HUES6 (cell line): Measurements from ENCODE around the gene INPP5D.
"Not testable (repeated sequence)": the region's sequence is repeated elsewhere in the genome, so short reads cannot be mapped to it uniquely, and the experiment has no call there.

Source experiments
- H3K27ac ChIP-seq: 2 replicates; pipeline ENCODE4 v1.7.0; 2013; ENCODE audit warnings: low read depth, mild to moderate bottlenecking, low read length, inconsistent platforms
- H3K27me3 ChIP-seq: 2 replicates; pipeline ENCODE4 v1.6.1; 2013; ENCODE audit warnings: low read length; ENCODE audit not compliant: control insufficient read depth, insufficient read depth
- H3K36me3 ChIP-seq: 2 replicates; pipeline ENCODE4 v1.6.1; 2013; ENCODE audit warnings: low read length; ENCODE audit not compliant: control insufficient read depth, insufficient read depth
- H3K4me1 ChIP-seq: 2 replicates; pipeline ENCODE4 v1.6.1; 2013; ENCODE audit warnings: low read length; ENCODE audit not compliant: control insufficient read depth, insufficient read depth
- H3K4me3 ChIP-seq: 2 replicates; pipeline ENCODE4 v1.5.1; 2013; ENCODE audit warnings: low read depth, low read length
- H3K9ac ChIP-seq: one replicate; pipeline ENCODE4 v1.6.1; 2013; ENCODE audit warnings: mild to moderate bottlenecking, low read length
- H3K9me3 ChIP-seq: 2 replicates; pipeline ENCODE4 v1.6.1; 2013; ENCODE audit warnings: low read depth, low read length; ENCODE audit not compliant: control insufficient read depth, insufficient read depth

INPP5D gene

DNA sequence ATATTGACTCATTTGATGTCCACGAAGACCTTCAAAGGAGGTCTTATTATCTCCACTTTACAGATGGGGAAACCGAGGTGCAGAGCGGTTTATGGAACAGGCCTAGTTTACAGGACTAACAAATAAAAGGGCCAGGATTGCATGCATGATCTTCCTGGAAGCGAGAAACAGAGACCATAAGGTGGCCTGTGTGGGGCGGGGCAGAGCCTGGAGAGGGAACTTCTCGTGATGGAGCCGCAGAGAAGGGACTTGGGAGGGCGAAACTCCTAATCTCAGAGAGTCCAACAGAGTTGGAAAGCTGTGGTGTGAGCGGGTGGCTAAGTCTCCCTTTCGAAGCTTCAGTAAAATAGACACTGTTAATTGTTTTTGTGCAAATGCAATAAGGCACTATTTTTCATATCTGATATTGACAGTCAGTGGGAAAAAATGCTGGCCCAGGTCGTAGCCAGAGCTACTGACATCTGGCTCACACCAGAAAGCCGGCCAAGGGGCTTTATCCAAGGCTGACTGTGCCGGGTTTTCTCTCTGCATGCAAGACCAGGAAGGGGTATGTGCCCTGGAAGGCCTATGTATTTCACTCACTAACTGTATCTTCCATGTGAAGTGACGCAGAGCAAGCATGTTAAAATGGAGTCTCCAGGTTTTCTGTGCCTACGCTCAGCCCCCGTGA, 4.5 kb downstream of the INPP5D start:
- Histone ChIP-seq H3K27me3 (no peaks in the 10 kb centered on the region), H3K36me3 (no peaks in the 10 kb centered on the region), H3K27ac (no peak overlapping the region), H3K9me3 (no peaks in the 10 kb centered on the region), H3K4me3 (no peak overlapping the region), H3K9ac (no peak overlapping the region), H3K4me1 (peaks cover 26% of the 10 kb centered on the region)

DNA sequence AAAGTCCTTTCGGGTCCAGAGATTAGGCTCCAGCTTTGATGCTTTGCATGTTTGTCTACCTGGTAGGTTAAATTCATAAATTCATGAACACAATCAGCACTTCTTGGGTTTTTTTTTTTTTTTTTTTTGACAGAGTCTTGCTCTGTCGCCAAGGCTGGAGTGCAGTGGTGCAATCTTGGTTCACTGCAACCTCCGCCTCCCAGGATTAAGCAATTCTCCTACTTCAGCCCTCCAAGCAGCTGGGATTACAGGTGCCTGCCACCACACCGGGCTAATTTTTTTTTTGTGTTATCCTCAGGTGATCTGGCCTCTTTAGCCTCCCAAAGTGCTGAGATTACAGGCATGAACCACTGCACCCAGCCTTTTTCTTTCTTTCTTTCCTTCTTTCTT, 5.1 kb downstream of the INPP5D start:
- peaks cover 23% of the 10 kb centered on the region for H3K4me1 ChIP-seq
- not testable (repeated sequence) for H3K4me3 ChIP-seq, H3K9me3 ChIP-seq, H3K27me3 ChIP-seq, H3K36me3 ChIP-seq, H3K27ac ChIP-seq, H3K9ac ChIP-seq

- Histone ChIP-seq H3K27ac (no peak overlapping the region), H3K27me3 (no peaks in the 10 kb centered on the region), H3K36me3 (no peaks in the 10 kb centered on the region), H3K9me3 (no peaks in the 10 kb centered on the region), H3K4me1 (peaks cover 21% of the 10 kb centered on the region), H3K4me3 (no peak overlapping the region), H3K9ac (no peak overlapping the region)
Observed at GRCh38 chr2:233065954-233066470, 5.9 kb downstream of the INPP5D start.

GRCh38 chr2:233068762-233069418, 8.7 kb downstream of the INPP5D start:
- no peak overlapping the region for H3K4me3 ChIP-seq
- no peaks in the 10 kb centered on the region for H3K27me3 ChIP-seq
- H3K9me3 ChIP-seq: peaks cover 2% of the 10 kb centered on the region; the same call in 1 of the 2 replicates
- H3K36me3 ChIP-seq: no peaks in the 10 kb centered on the region
- H3K27ac ChIP-seq: no peak overlapping the region
- 0 out of 2 replicates have a peak, but pooled peaks cover 5% of the 10 kb centered on the region for H3K4me1 ChIP-seq
- H3K9ac ChIP-seq: no peak overlapping the region

GRCh38 chr2:233072838-233073237, 12.7 kb downstream of the INPP5D start:
- peaks cover 19% of the 10 kb centered on the region for H3K4me1 ChIP-seq
- no peak overlapping the region for H3K4me3 ChIP-seq
- no peaks in the 10 kb centered on the region for H3K27me3 ChIP-seq
- H3K9me3 ChIP-seq: peaks cover 2% of the 10 kb centered on the region; the same call in 1 of the 2 replicates
- no peak overlapping the region for H3K27ac ChIP-seq
- H3K9ac ChIP-seq: no peak overlapping the region
- no peaks in the 10 kb centered on the region for H3K36me3 ChIP-seq

DNA sequence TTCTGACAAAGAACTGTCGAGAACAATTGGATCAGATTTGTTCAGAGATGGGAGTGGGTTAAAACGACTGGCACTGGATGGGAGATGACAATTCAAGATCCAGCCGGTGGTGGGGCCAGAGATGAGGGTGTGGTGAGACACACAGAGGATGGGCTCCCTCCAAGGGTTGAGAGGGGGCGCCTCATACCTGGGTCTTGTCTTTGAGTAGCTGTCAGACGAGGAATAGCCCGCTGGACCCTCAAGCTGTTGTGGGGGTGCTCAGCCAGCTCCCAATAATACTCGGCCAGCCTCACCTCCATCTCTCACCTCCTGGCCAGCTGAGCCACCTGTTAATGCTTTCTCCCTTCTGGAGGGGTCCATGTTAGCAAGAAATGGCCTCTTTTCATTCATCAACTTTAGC, 14.0 kb downstream of the INPP5D start:
- H3K4me1 ChIP-seq: peaks cover 19% of the 10 kb centered on the region
- no peak overlapping the region for H3K9ac ChIP-seq
- no peak overlapping the region for H3K27ac ChIP-seq
- H3K9me3 ChIP-seq: peaks cover 2% of the 10 kb centered on the region; the same call in 1 of the 2 replicates
- no peak overlapping the region for H3K4me3 ChIP-seq
- no peaks in the 10 kb centered on the region for H3K36me3 ChIP-seq
- H3K27me3 ChIP-seq: no peaks in the 10 kb centered on the region

DNA sequence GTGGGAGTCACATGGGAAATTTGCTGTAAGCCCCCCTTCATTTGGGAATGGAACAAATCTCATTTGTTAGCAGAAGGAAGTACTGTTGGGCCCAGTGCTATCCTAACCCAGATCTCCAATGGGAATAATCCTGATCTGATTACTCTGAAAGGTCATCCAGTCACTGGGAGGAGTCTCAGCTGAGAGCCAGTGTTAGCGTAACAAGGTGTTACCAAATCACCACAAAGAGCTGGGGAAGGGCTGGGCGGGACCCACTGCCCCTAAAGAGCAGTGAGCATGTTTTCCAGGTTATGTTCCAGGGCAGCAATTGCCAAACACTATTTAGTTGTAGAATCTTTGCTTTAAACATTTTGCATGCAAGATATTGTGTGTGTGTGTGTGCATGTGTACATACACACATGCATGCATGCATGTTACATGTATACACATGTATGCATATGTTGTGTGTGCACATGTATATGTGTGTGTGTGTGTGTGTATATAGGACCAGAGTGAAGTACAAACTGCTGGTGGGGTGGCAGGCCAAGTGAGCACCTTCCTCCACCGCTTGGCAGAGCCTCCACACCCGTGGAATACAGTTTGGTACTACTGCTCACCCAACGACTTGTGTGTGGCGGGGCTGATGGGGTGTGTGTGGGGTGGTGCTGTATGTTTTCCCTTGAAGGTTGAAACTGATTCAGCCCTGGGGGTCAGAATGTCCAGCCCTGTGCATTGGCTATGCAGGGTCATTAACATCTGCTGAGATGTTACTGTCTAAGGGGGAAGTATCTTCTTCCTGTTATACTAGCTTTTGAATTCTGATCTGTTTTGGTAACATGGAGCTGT, 15.2 kb downstream of the INPP5D start:
- Histone ChIP-seq H3K27ac (no peak overlapping the region), H3K36me3 (no peaks in the 10 kb centered on the region), H3K4me1 (peaks cover 19% of the 10 kb centered on the region), H3K9me3 (peaks cover 2% of the 10 kb centered on the region; the same call in 1 of the 2 replicates), H3K4me3 (no peak overlapping the region), H3K27me3 (no peaks in the 10 kb centered on the region), H3K9ac (no peak overlapping the region)

DNA sequence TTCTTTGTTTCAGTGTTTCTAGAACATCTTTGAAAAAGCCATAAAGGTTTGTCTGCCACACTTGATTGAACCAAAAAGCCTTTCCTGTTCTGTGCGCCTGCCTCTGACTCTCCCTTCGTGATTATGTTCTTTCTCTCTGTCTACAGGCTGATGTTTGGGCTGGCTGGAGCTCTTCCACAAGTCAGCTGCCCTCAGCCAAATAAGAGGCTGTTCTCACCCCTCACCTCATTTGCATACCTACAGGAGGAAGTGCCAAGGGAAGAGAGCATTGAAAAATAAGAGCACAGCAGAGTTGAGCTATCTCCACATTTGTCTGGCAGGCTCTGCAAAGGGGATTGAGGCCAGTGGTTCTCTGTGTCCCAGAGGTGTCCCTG, 15.8 kb downstream of the INPP5D start:
- H3K36me3 ChIP-seq: no peaks in the 10 kb centered on the region
- peaks cover 19% of the 10 kb centered on the region for H3K4me1 ChIP-seq
- H3K9me3 ChIP-seq: peaks cover 2% of the 10 kb centered on the region; the same call in 1 of the 2 replicates
- no peaks in the 10 kb centered on the region for H3K27me3 ChIP-seq
- no peak overlapping the region for H3K4me3 ChIP-seq
- H3K27ac ChIP-seq: no peak overlapping the region
- H3K9ac ChIP-seq: no peak overlapping the region

GRCh38 chr2:233076749-233077148, 16.6 kb downstream of the INPP5D start:
- Histone ChIP-seq H3K9ac (no peak overlapping the region), H3K27me3 (no peaks in the 10 kb centered on the region), H3K4me3 (no peak overlapping the region), H3K27ac (no peak overlapping the region), H3K9me3 (peaks cover 2% of the 10 kb centered on the region; the same call in 1 of the 2 replicates), H3K4me1 (peaks cover 19% of the 10 kb centered on the region), H3K36me3 (no peaks in the 10 kb centered on the region)

- no peaks in the 10 kb centered on the region for H3K9me3 ChIP-seq
- H3K27ac ChIP-seq: no peak overlapping the region
- no peaks in the 10 kb centered on the region for H3K27me3 ChIP-seq
- H3K36me3 ChIP-seq: no peaks in the 10 kb centered on the region
- no peak overlapping the region for H3K9ac ChIP-seq
- H3K4me1 ChIP-seq: peaks cover 22% of the 10 kb centered on the region
- H3K4me3 ChIP-seq: no peak overlapping the region
Observed at GRCh38 chr2:233079473-233079877, 19.3 kb downstream of the INPP5D start.
